M059J (cell line): ENCODE measurements around the gene THADA. TPM values are rescaled to one million over a fixed set of nuclear protein-coding genes. Genes with fewer than 3 reads are reported as not detected.

ENCODE experiments used
- DNase-seq: peaks from one replicate; pipeline ENCODE4 v3.0.0-alpha.2; 2012; ENCODE audit warnings: low read depth
- total RNA-seq: library from RNA; depleted of rRNA; stranded (reverse); fragments of >200 nt; shearing (Covaris generic); gene quantifications from 2 replicates; pipeline ENCODE4 v1.2.3, GENCODE V29; 2014

Gene THADA
- total RNA-seq, 1 experiment from 2014 or later = 12.7 TPM

- DNase-seq = no peak
Measured at GRCh38 chr2:43250015-43250414, 345.8 kb downstream of the THADA start.

GRCh38 chr2:43248621-43249020, 347.2 kb downstream of the THADA start:
- DNase-seq = no peak

GRCh38 chr2:43246641-43247040, 349.2 kb downstream of the THADA start:
- DNase-seq = no peak

DNA sequence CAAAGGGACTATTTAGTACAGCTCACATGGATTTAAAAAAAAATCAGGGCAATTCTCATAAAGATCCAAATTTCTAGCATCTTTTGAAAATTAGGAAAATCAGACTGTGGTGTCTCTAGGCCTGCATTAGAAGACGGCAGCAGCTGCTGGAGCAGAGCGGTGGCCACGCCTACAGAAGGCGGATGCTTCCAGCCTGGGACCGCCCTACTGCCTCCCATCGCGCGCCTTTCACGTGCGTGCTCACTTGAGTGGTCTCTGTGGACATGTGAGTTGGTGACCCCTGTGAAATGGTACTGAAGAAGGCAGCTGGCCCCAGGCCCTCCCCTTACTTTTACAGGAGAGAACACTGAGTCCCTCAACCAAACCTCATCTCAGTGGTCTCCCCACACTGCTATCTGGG, 354.3 kb downstream of the THADA start:
- no peak for DNase-seq

- no peak for DNase-seq
Measured at GRCh38 chr2:43240766-43241150, 355.1 kb downstream of the THADA start.

DNA sequence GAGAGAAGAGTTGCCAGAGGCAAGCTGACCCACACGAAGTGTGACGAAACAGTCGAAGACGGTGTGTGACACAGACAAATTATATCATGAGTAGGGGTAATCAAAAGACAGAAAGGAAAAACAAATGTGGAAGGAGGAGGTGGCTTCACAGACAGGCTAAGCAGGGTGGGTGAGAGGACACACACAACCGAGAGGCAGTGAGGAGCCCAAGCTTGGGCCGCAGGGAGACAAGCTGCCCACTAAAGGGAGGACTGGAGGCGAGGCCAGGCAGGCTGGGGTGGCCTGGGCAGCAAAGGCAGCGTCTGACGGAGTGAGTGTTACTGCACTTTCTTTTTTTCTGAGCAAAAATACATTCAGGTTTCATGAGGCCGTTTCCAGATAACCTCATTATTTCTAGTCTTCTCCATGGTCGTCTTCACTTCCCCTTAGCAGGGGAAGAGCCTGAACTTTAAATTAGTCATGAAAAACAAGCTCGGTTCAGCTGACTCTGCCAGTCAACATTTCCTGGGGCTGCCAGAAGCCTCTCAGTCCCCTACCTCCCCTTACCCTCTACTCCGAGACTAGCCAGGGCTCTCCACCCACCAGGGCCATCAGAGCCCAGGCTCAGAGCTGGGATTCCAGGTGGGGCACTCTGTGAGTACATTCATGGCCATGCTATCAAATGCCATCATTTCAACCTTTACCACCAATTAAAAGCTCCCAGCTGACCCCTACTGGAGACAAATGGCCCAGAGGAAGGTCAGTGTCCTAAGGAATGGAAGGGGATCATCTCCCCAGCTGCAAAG, 355.7 kb downstream of the THADA start:
- no peak for DNase-seq

DNA sequence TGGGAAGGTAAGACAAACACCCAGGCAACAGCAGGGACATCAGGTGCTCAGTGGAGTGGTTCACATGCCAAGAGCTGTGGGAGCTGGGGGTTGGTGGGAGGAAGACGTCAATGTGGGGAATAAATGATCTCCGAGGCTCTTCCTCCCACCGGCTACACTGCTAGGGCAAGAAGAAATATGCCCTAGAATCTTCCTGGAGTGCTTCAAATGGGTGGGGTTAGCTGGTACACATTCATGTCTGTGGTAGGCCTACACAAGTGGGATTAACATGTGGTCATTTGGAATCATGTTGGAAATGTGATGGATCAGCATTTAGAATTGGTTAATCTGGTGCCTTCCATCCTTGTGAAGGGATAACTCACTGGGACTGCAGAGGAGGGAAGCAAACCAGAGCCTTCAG, 357.0 kb downstream of the THADA start:
- no peak for DNase-seq

- DNase-seq = no peak
Measured at GRCh38 chr2:43238176-43238575, 357.7 kb downstream of the THADA start.

DNA sequence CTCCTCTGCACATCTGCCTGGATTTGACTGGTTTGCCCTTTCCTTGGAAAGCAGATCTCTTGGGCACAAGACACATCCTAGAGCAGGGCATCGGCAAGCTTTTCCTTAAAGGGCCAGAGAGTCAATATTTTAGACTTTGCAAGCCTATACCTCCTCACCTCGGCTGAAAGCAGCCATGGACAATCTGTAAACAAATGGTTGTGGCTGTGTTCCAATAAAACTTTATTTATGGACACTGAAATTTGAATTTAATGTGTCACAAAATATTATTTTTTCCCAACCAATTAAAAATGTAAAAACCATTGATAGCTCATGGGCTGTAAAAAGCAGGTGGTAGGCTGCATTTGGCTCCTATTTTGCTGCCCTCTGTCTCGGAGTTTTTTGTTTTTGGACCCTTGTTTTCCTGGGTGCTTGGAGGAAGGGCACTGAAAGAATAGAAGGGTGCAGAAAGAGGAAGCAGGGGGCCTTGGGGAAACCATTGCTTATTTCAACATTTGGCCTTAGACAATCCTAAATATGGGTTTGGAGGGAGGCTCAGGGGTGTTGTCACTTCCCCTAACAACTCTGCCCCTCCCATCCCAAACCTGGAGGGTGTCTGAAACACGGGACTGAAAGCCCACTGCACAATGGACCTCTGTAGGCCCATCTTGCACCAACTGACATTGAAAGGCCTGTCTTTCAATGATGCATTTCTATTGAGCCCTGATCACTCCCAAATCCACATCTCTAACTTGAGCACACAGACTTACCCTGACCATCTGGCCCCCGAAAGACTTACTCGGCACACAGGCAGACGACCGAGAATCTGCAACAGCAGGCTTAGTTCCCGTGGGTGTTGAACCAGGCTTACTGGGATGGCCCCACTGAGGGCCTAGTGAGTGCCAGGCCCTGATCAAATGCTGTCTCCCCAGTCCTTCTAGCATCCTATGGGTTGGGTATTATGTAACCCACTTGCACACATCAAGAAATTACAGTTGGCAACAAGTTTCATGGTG, 362.3 kb downstream of the THADA start:
- DNase-seq = no peak

- DNase-seq = no peak
Measured at GRCh38 chr2:43230951-43231827, 364.6 kb downstream of the THADA start.

DNA sequence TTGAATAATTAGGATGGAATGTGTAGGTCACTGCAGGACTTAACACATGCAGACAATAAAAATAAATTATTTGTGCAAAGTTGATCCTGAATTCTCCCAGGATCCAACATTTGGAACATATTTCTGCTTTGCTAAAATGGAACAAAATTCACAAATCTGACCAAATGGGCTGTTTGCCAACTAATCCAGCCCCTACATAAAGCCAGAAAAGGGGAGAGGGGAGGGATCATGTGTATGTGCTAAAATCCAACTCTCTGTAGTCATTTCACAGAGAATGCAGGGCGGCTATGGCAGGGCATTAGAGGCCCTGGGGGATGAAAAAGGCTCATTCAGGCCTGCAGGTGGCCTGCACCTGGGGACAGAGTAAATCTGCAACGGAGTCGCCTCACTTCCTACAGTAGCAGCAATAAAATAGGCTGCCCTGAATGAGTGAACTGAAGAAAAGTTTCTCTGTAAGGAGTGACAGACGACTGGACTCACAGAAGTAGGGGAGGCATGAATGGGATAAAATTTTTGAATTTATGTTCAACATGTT, 365.4 kb downstream of the THADA start:
- no peak for DNase-seq

DNA sequence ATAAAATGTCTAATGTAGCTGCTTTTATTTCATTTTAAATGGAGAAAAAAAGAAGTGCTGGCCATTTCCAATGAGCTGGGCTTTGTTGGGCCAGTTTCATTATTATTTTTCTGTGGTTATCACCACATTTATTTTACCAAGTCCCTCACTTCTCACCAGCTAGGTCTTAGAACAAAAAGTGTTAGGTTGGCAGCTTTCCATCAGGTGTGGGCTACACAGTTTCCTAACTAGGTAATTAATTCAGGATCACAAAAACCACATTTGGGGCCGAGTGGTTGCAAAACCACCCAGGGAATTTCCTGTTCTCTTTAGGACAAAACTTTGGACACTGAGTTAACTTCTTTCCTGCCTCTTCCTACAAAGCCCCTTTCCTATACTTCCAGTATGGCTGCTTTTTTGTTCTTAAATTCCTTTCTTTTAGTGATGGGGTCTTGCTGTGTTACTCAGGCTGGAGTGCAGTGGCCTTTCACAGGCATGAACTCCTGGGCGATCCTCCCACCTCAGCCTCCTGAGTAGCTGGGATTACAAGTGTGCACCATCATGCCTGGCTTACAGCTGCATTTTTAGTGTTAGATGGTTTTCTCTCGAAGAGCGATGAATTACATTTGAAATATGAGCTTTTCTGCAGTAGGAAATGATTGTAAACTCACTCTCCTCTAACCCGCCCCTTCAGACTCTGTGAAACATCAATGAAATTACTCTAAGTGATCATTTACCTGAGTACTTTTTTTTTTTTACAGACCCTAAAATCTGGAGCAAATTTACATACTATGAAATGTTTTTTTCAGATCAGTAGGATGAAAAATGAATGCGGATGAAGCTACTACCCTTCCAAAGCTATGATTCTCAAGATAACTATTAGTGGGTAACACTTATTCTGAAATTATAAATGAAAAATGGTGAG, 366.8 kb downstream of the THADA start:
- DNase-seq = peak; percentile 69

GRCh38 chr2:43228321-43228751, 367.5 kb downstream of the THADA start:
- DNase-seq = no peak

- DNase-seq = no peak
Measured at GRCh38 chr2:43227830-43228281, 368.0 kb downstream of the THADA start.

- peak; percentile 80 for DNase-seq
Measured at GRCh38 chr2:43226955-43227829, 368.6 kb downstream of the THADA start.

DNA sequence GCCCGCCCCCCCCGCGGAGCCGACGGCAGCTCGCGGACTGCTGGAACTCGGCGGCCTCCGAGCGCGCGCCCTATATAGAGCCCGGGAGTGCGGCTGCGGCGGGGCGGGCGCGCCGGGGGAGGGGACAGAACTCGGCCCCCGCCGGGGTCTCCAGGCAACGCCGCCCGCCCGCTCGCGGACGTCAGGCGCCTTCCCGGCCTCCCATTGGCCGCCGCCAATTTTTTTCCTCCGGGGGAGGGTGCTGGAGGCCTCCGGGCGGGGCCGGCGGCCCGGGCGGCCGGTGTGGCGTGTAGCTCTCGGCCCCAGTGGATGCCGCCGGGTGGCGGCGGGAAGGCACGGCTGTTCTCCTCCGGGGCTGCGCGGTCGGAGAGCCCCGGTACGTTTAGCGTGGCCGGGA, 369.3 kb downstream of the THADA start, which contains the start of gene ZFP36L2:
ZFP36L2 (minus strand) TSS at position 49 of the 397 bp plus-strand sequence. CDS start 291 bp downstream, outside the sequence.
- peak; percentile 91 for DNase-seq

GRCh38 chr2:43225788-43226557, 369.9 kb downstream of the THADA start:
- DNase-seq = peak; percentile 64

DNA sequence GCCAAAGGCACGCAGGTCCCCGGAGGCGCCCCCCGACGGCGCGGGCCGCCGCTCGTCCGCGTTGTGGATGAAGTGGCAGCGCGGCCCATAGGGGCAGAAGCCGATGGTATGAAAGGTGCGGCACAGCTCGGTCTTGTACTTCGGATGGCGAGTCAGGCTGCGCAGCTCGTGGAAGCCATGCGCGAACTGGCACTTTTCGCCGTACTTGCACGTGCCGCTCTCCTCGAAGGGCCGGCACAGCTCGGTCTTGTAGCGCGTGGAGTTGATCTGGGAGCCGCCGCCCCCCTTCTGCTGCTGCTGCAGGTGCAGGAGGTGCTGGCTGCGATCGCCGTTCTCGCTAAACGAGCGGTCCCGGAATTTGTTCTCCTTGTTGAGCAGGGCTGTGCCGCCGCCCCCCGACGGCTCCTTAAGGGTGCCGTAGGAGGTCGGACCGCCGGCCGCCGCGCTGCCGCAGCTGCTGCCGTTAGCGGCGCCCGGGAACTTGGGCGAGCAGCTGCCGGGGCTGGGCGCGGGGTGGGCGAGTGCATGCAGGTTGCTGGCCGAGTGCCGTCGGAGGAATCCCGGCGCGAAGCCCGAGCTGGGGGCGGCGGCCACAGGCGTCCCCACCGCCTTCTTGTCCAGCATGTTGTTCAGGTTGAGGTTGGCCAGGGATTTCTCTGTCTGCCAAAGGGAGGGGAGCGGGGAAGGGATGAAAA, 370.6 kb downstream of the THADA start:
- no peak for DNase-seq
